ENCODE measurements around the gene ISX. TPM values are rescaled to one million over a fixed set of nuclear protein-coding genes. Genes with fewer than 3 reads are reported as not detected.

The ISX gene
- total RNA-seq, 2 experiments from 2014 or later, result not detected

- CTCF ChIA-PET, result no interaction called here
- no peaks in the 10 kb centered on the region for H3K27me3 Mint-ChIP-seq
- peaks cover 14% of the 10 kb centered on the region for H3K4me1 Mint-ChIP-seq
- H3K4me3 Mint-ChIP-seq, result no peak overlapping the region
- peaks cover 2% of the 10 kb centered on the region for H3K9me3 Mint-ChIP-seq (ENCODE audit: low read depth)
- ATAC-seq, result no peak
- H3K36me3 Mint-ChIP-seq, result no peaks in the 10 kb centered on the region
- peak overlapping the region; percentile 49 for H3K27ac Mint-ChIP-seq
- peak; percentile 50 for DNase-seq
Measured at GRCh38 chr22:35064664-35065063, 1.3 kb upstream of the ISX start.

GRCh38 chr22:35065183-35065582 lies 775 bp upstream of the ISX start:
- no peak overlapping the region for H3K27ac Mint-ChIP-seq
- CTCF ChIA-PET, result no interaction called here
- ATAC-seq (no peak), DNase-seq (no peak)
- H3K4me1 Mint-ChIP-seq, result peaks cover 14% of the 10 kb centered on the region
- H3K36me3 Mint-ChIP-seq, result no peaks in the 10 kb centered on the region
- peaks cover 2% of the 10 kb centered on the region for H3K9me3 Mint-ChIP-seq (ENCODE audit: low read depth)
- no peak overlapping the region for H3K4me3 Mint-ChIP-seq
- H3K27me3 Mint-ChIP-seq, result no peaks in the 10 kb centered on the region

GRCh38 chr22:35066768-35067167 lies 810 bp downstream of the ISX start:
- CTCF ChIA-PET, result no interaction called here
- ATAC-seq, result no peak

GRCh38 chr22:35069541-35069940 lies 3.6 kb downstream of the ISX start:
- CTCF ChIA-PET, result no interaction called here
- no peaks in the 10 kb centered on the region for H3K9me3 Mint-ChIP-seq (ENCODE audit: low read depth)

More at GRCh38 chr22:35066768-35067167, 810 bp downstream of the ISX start:
- no peak for DNase-seq
- no peaks in the 10 kb centered on the region for H3K27me3 Mint-ChIP-seq
- no peaks in the 10 kb centered on the region for H3K9me3 Mint-ChIP-seq (ENCODE audit: low read depth)
- peaks cover 14% of the 10 kb centered on the region for H3K4me1 Mint-ChIP-seq
- H3K36me3 Mint-ChIP-seq, result no peaks in the 10 kb centered on the region
- no peak overlapping the region for H3K27ac Mint-ChIP-seq
- no peak overlapping the region for H3K4me3 Mint-ChIP-seq

GRCh38 chr22:35070451-35071093 lies 4.6 kb downstream of the ISX start:
- no peaks in the 10 kb centered on the region for H3K9me3 Mint-ChIP-seq (ENCODE audit: low read depth)
- no peak overlapping the region for H3K4me3 Mint-ChIP-seq
- CTCF ChIA-PET, result no interaction called here
- H3K27me3 Mint-ChIP-seq, result no peaks in the 10 kb centered on the region
- H3K27ac Mint-ChIP-seq, result no peak overlapping the region
- DNase-seq (no peak), ATAC-seq (no peak)
- no peaks in the 10 kb centered on the region for H3K36me3 Mint-ChIP-seq
- peaks cover 4% of the 10 kb centered on the region for H3K4me1 Mint-ChIP-seq

More at GRCh38 chr22:35069541-35069940, 3.6 kb downstream of the ISX start:
- DNase-seq (no peak), ATAC-seq (no peak)
- Mint-ChIP-seq H3K4me1 (peaks cover 13% of the 10 kb centered on the region), H3K36me3 (no peaks in the 10 kb centered on the region), H3K4me3 (no peak overlapping the region), H3K27ac (no peak overlapping the region), H3K27me3 (no peaks in the 10 kb centered on the region)

GRCh38 chr22:35071784-35072183 lies 5.8 kb downstream of the ISX start:
- Mint-ChIP-seq H3K9me3 (ENCODE audit: low read depth) (no peaks in the 10 kb centered on the region), H3K4me3 (no peak overlapping the region), H3K36me3 (no peaks in the 10 kb centered on the region), H3K27me3 (no peaks in the 10 kb centered on the region), H3K27ac (no peak overlapping the region), H3K4me1 (no peaks in the 10 kb centered on the region)
- ATAC-seq, result no peak
- no peak for DNase-seq
- CTCF ChIA-PET, result interaction anchor here (1.3 kb wide), 1 partner anchor 79 kb away, joined by 3 read pairs; no protein-coding TSS in a partner anchor

- Mint-ChIP-seq H3K9me3 (ENCODE audit: low read depth) (no peaks in the 10 kb centered on the region), H3K27ac (no peak overlapping the region), H3K4me1 (no peaks in the 10 kb centered on the region), H3K27me3 (no peaks in the 10 kb centered on the region), H3K36me3 (no peaks in the 10 kb centered on the region), H3K4me3 (no peak overlapping the region)
- CTCF ChIA-PET, result no interaction called here
- DNase-seq (no peak), ATAC-seq (no peak)
Measured at GRCh38 chr22:35072925-35073324, 7.0 kb downstream of the ISX start.

- Mint-ChIP-seq H3K36me3 (no peaks in the 10 kb centered on the region), H3K27me3 (no peaks in the 10 kb centered on the region), H3K4me1 (no peaks in the 10 kb centered on the region), H3K4me3 (no peak overlapping the region), H3K9me3 (ENCODE audit: low read depth) (no peaks in the 10 kb centered on the region), H3K27ac (no peak overlapping the region)
- DNase-seq (no peak), ATAC-seq (no peak)
- CTCF ChIA-PET, result no interaction called here
Measured at GRCh38 chr22:35074583-35074982, 8.6 kb downstream of the ISX start.

GRCh38 chr22:35076630-35077029 lies 10.7 kb downstream of the ISX start:
- ATAC-seq, result no peak
- Mint-ChIP-seq H3K27me3 (no peaks in the 10 kb centered on the region), H3K36me3 (no peaks in the 10 kb centered on the region), H3K4me3 (no peak overlapping the region), H3K9me3 (ENCODE audit: low read depth) (no peaks in the 10 kb centered on the region), H3K27ac (no peak overlapping the region), H3K4me1 (no peaks in the 10 kb centered on the region)
- CTCF ChIA-PET, result no interaction called here
- DNase-seq, result no peak

GRCh38 chr22:35085621-35086020 lies 19.7 kb downstream of the ISX start:
- H3K27me3 Mint-ChIP-seq, result peaks cover 1% of the 10 kb centered on the region
- no peaks in the 10 kb centered on the region for H3K9me3 Mint-ChIP-seq (ENCODE audit: low read depth)
- H3K4me3 Mint-ChIP-seq, result no peak overlapping the region
- CTCF ChIA-PET, result no interaction called here
- no peaks in the 10 kb centered on the region for H3K36me3 Mint-ChIP-seq
- no peak overlapping the region for H3K27ac Mint-ChIP-seq
- DNase-seq (no peak), ATAC-seq (no peak)
- no peaks in the 10 kb centered on the region for H3K4me1 Mint-ChIP-seq

GRCh38 chr22:35089139-35089538 lies 23.2 kb downstream of the ISX start:
- no peak for DNase-seq
- Mint-ChIP-seq H3K9me3 (ENCODE audit: low read depth) (no peaks in the 10 kb centered on the region), H3K27me3 (peaks cover 2% of the 10 kb centered on the region), H3K4me1 (no peaks in the 10 kb centered on the region), H3K36me3 (no peaks in the 10 kb centered on the region), H3K4me3 (no peak overlapping the region), H3K27ac (no peak overlapping the region)
- CTCF ChIA-PET, result interaction anchor here (1.0 kb wide), 1 partner anchor 61 kb away, joined by 3 read pairs; no protein-coding TSS in a partner anchor
- ATAC-seq, result no peak

- no peak for ATAC-seq
- CTCF ChIA-PET, result no interaction called here
- H3K36me3 Mint-ChIP-seq, result no peaks in the 10 kb centered on the region
Measured at GRCh38 chr22:35092406-35092805, 26.4 kb downstream of the ISX start.

GRCh38 chr22:35098921-35099320 lies 33.0 kb downstream of the ISX start:
- Mint-ChIP-seq H3K4me1 (no peaks in the 10 kb centered on the region), H3K36me3 (no peaks in the 10 kb centered on the region), H3K4me3 (no peak overlapping the region), H3K9me3 (ENCODE audit: low read depth) (no peaks in the 10 kb centered on the region), H3K27ac (no peak overlapping the region), H3K27me3 (no peaks in the 10 kb centered on the region)
- CTCF ChIA-PET, result no interaction called here
- DNase-seq, result no peak
- no peak for ATAC-seq

More at GRCh38 chr22:35092406-35092805, 26.4 kb downstream of the ISX start:
- Mint-ChIP-seq H3K4me1 (no peaks in the 10 kb centered on the region), H3K9me3 (ENCODE audit: low read depth) (no peaks in the 10 kb centered on the region), H3K27me3 (peaks cover 2% of the 10 kb centered on the region), H3K4me3 (no peak overlapping the region), H3K27ac (no peak overlapping the region)
- no peak for DNase-seq

GRCh38 chr22:35099883-35100282 lies 33.9 kb downstream of the ISX start:
- Mint-ChIP-seq H3K27me3 (peaks cover 4% of the 10 kb centered on the region), H3K27ac (no peak overlapping the region), H3K36me3 (no peaks in the 10 kb centered on the region), H3K9me3 (ENCODE audit: low read depth) (no peaks in the 10 kb centered on the region), H3K4me1 (no peaks in the 10 kb centered on the region), H3K4me3 (no peak overlapping the region)
- CTCF ChIA-PET, result no interaction called here
- ATAC-seq (no peak), DNase-seq (no peak)

GRCh38 chr22:35102663-35103062 lies 36.7 kb downstream of the ISX start:
- H3K4me3 Mint-ChIP-seq, result no peak overlapping the region
- CTCF ChIA-PET, result no interaction called here
- no peak for DNase-seq
- ATAC-seq, result no peak
- H3K27me3 Mint-ChIP-seq, result peaks cover 16% of the 10 kb centered on the region
- H3K4me1 Mint-ChIP-seq, result no peaks in the 10 kb centered on the region
- H3K9me3 Mint-ChIP-seq (ENCODE audit: low read depth), result no peaks in the 10 kb centered on the region
- H3K36me3 Mint-ChIP-seq, result no peaks in the 10 kb centered on the region
- H3K27ac Mint-ChIP-seq, result no peak overlapping the region

Data from activated CD8-positive, alpha-beta memory T cell treated with anti-CD3 and anti-CD28 coated beads, Interleukin-2, amount 10 ng/mL, durations not matched to agents 7 days and 5 days (primary cell).